ENCODE data around the gene SNX15. TPM values are rescaled to one million over a fixed set of nuclear protein-coding genes. Genes with fewer than 3 reads are reported as not detected.

Gene SNX15
- total RNA-seq, 2 donors from 2014 or later = 7.9 to 10.6 TPM

- H3K27ac ChIP-seq = no peak overlapping the region
- H3K4me3 ChIP-seq = no peak overlapping the region
- no peak for TF ChIP-seq CTCF (IDR thresholded peaks at IDR 0.05)
- TF ChIP-seq POLR2A (IDR thresholded peaks at IDR 0.05) = no peak
- ATAC-seq (no peak), DNase-seq (peak in 1 of 4 donors; percentile 33)
- intact Hi-C loops (cut with DNase I) = no loop called here
- peaks cover 16% of the 10 kb centered on the region for H3K4me1 ChIP-seq
- WGBS, 2 donors = 58 to 71% methylated on average over 14 to 15 of the region's 15 CpGs
- no peaks in the 10 kb centered on the region for H3K27me3 ChIP-seq
- H3K9me3 ChIP-seq = no peaks in the 10 kb centered on the region
- peaks cover 0 to 4% of the 10 kb centered on the region in 2 donors for H3K36me3 ChIP-seq (replicated peaks in 1 of 2; ENCODE audit: insufficient read depth in 1 of 2, low read depth in 2 of 2)
Measured at GRCh38 chr11:64990222-64990923, 36.9 kb upstream of the SNX15 start.

- H3K27ac ChIP-seq = no peak overlapping the region
- no peaks in the 10 kb centered on the region for H3K27me3 ChIP-seq
- DNase-seq = no peak
- H3K36me3 ChIP-seq (replicated peaks in 1 of 2; ENCODE audit: insufficient read depth in 1 of 2, low read depth in 2 of 2) = peaks cover 0 to 4% of the 10 kb centered on the region in 2 donors
- peaks cover 48% of the 10 kb centered on the region for H3K4me1 ChIP-seq
- H3K4me3 ChIP-seq = no peak overlapping the region
- TF ChIP-seq POLR2A (IDR thresholded peaks at IDR 0.05) (no peak), CTCF (IDR thresholded peaks at IDR 0.05) (no peak)
- intact Hi-C loops (cut with DNase I) = no loop called here
- WGBS, 2 donors = 95 to 100% methylated on average over 3 to 7 of the region's 7 CpGs
- no peak for ATAC-seq
- no peaks in the 10 kb centered on the region for H3K9me3 ChIP-seq
Measured at GRCh38 chr11:64994318-64994717, 32.9 kb upstream of the SNX15 start.

- no peaks in the 10 kb centered on the region for H3K27me3 ChIP-seq
- peak overlapping the region; percentile 88 to 98 (median 90) for H3K27ac ChIP-seq
- peaks cover 50% of the 10 kb centered on the region for H3K4me1 ChIP-seq
- TF ChIP-seq CTCF (IDR thresholded peaks at IDR 0.05) = no peak
- no peak for TF ChIP-seq POLR2A (IDR thresholded peaks at IDR 0.05)
- 20 to 21% methylated on average over 8 to 11 of the region's 11 CpGs for WGBS, 2 donors
- H3K9me3 ChIP-seq = no peaks in the 10 kb centered on the region
- peak in 2 of 4 donors; percentile 18 to 22 for DNase-seq
- peaks cover 0 to 4% of the 10 kb centered on the region in 2 donors for H3K36me3 ChIP-seq (replicated peaks in 1 of 2; ENCODE audit: insufficient read depth in 1 of 2, low read depth in 2 of 2)
- ATAC-seq = peak; percentile 12
- peak overlapping the region; percentile 32 to 37 for H3K4me3 ChIP-seq
- intact Hi-C loops (cut with DNase I) = no loop called here
Measured at GRCh38 chr11:64996327-64996709, 30.9 kb upstream of the SNX15 start.

DNA sequence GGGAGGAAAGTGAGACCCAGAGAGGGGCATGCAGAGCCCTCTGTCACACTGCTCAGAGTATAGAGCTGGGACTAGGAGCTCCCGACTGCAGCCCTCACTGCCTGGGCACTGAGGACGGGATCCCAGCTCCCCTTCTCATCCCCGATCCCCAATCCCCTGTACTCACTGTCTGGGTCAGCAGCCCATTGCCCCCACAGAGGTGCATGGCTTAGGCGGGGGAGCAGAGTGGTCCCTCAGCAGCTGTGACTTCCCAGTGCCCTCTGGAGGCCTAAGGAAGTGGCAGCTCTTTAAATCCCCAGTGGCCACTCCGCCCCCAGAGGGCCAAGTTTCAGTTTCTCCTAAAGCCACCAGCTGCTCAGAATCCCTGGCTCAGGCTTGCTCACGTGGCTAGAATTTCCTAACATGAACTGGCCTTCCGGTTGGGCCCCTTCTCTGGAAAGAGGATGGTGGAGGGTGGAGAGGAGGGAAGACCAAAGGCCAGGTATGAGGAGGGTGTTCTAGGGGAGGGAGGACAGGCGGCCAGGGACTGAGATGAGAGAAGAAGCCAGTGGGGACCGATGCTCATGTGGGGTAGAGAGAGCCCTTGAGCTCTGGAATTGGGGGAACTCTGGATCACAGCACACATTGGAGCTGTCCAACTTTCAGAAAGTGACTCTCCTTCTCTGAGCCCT lies 30.4 kb upstream of the SNX15 start, which contains the start of gene BATF2:
Gene BATF2, minus strand, starts transcription at position 262 of the 671 bp plus-strand sequence. Its CDS starts 57 bp downstream, at position 205.
- Histone ChIP-seq H3K9me3 (no peaks in the 10 kb centered on the region), H3K4me3 (peak within 1 kb of the TSS; percentile 32 to 37), H3K27ac (peak within 1 kb of the TSS; percentile 88 to 98 (median 90)), H3K27me3 (no peaks in the 10 kb centered on the region), H3K4me1 (peaks cover 50% of the 10 kb centered on the region), H3K36me3 (replicated peaks in 1 of 2; ENCODE audit: insufficient read depth in 1 of 2, low read depth in 2 of 2) (no peaks in the 10 kb centered on the region)
- ATAC-seq = peak; percentile 94
- peak; percentile 34 to 82 (median 76) for TF ChIP-seq CTCF (IDR thresholded peaks at IDR 0.05)
- peak; percentile 91 to 97 (median 96) for TF ChIP-seq POLR2A (IDR thresholded peaks at IDR 0.05)
- DNase-seq = peak; percentile 89 to 95 (median 95)
- WGBS, 2 donors = 11 to 12% methylated on average over 5 to 8 of the region's 9 CpGs
- intact Hi-C loops (cut with DNase I) = no loop called here

Measured in body of pancreas (tissue), 4 donors.